PC-9 (cell line): Measurements from ENCODE around the gene KRT222. TPM values are rescaled to one million over a fixed set of nuclear protein-coding genes. Genes with fewer than 3 reads are reported as not detected.

Experiments
- BruUV-seq: library from RNA; stranded (reverse); fragments of 400-500 nt; replicated peaks from 2 replicates; lab custom pipeline; 2021; lab: Mats Ljungman, UMichigan
- CTCF ChIA-PET: fragments of 300-600 bp; sonication (Branson Sonifier 250); formaldehyde crosslinking; loops from one replicate; lab custom pipeline; 2022; ENCODE audit warnings: antibody characterized with exemption; lab: Charles Lee
- POLR2A ChIA-PET: fragments of 300-600 bp; sonication (Branson Sonifier 250); formaldehyde crosslinking; loops from one replicate; lab custom pipeline; 2022; ENCODE audit warnings: antibody characterized with exemption; ENCODE audit not compliant: unreplicated experiment; lab: Charles Lee
- DNase-seq, 2 experiments: peaks; one replicate each; pipeline versions ENCODE4 v3.0.0 to v3.0.0-alpha.2; 2015 to 2022; ENCODE audit warnings: mixed read lengths in 1 of 2
- H2AFZ ChIP-seq: fragments of 200-600 bp; sonication (generic); 2 replicates; pipeline ENCODE4 v1.8.1; 2017; ENCODE audit warnings: antibody characterized with exemption
- H3F3A ChIP-seq: fragments of 200-600 bp; sonication (generic); 2 replicates; pipeline ENCODE4 v1.8.1; 2017; ENCODE audit warnings: antibody characterized with exemption, mild to moderate bottlenecking, low read depth; ENCODE audit not compliant: insufficient read depth
- H3K27ac ChIP-seq: fragments of 200-600 bp; sonication (generic); 2 replicates; pipeline ENCODE4 v1.6.1; 2016; ENCODE audit warnings: mixed run types
- H3K27me3 ChIP-seq: fragments of 200-600 bp; sonication (generic); 2 replicates; pipeline ENCODE4 v1.6.1; 2016; ENCODE audit warnings: low read depth, mixed run types; ENCODE audit not compliant: insufficient read depth
- H3K36me3 ChIP-seq: fragments of 200-600 bp; sonication (generic); 2 replicates; pipeline ENCODE4 v1.6.1; 2016; ENCODE audit warnings: low read depth, mixed run types
- H3K4me1 ChIP-seq: fragments of 200-600 bp; sonication (generic); replicated peaks from 2 replicates; pipeline ENCODE4 v1.6.1; 2016; ENCODE audit warnings: mixed run types; ENCODE audit not compliant: insufficient read depth
- H3K4me2 ChIP-seq: fragments of 200-600 bp; sonication (generic); 2 replicates; pipeline ENCODE4 v1.6.1; 2017; ENCODE audit warnings: mixed run types
- H3K4me3 ChIP-seq: fragments of 200-600 bp; sonication (generic); 2 replicates; pipeline ENCODE4 v1.6.1; 2016; ENCODE audit warnings: mixed run types
- H3K79me2 ChIP-seq: fragments of 200-600 bp; sonication (generic); 2 replicates; pipeline ENCODE4 v1.6.1; 2017; ENCODE audit warnings: low read depth, mixed run types
- H3K9me2 ChIP-seq: fragments of 200-600 bp; sonication (generic); 2 replicates; pipeline ENCODE4 v1.8.1; 2017; ENCODE audit warnings: mild to moderate bottlenecking; ENCODE audit not compliant: insufficient read depth
- H3K9me3 ChIP-seq: fragments of 200-600 bp; sonication (generic); 2 replicates; pipeline ENCODE4 v1.8.1; 2016; ENCODE audit warnings: low read depth; ENCODE audit not compliant: insufficient read depth
- H4K20me1 ChIP-seq: fragments of 200-600 bp; sonication (generic); 2 replicates; pipeline ENCODE4 v1.8.1; 2017; ENCODE audit not compliant: insufficient read depth
- EZH2 ChIP-seq: fragments of 200-600 bp; sonication (generic); IDR thresholded peaks from 2 replicates; pipeline ENCODE4 v1.8.0; 2017; ENCODE audit warnings: antibody characterized with exemption, low read depth
- intact Hi-C: fragments of 100-400 bp; cut with micrococcal nuclease; formaldehyde crosslinking; loops from one replicate; pipeline ENCODE4 v1.10.0; 2022; ENCODE audit not compliant: unreplicated experiment
- total RNA-seq: library from RNA; stranded (reverse); gene quantifications from 2 replicates; pipeline ENCODE4 v1.2.3, GENCODE V29; 2021
- TF ChIP-seq, protein P1 (sequence below): fragments of 200-600 bp; sonication (generic); conservative IDR thresholded peaks from 2 replicates; pipeline ENCODE4 v1.6.1; 2017; ENCODE audit warnings: mixed run types, antibody characterized with exemption, mild to moderate bottlenecking, moderate library complexity

Gene KRT222
- total RNA-seq, 1 experiment from 2014 or later = not detected

DNA sequence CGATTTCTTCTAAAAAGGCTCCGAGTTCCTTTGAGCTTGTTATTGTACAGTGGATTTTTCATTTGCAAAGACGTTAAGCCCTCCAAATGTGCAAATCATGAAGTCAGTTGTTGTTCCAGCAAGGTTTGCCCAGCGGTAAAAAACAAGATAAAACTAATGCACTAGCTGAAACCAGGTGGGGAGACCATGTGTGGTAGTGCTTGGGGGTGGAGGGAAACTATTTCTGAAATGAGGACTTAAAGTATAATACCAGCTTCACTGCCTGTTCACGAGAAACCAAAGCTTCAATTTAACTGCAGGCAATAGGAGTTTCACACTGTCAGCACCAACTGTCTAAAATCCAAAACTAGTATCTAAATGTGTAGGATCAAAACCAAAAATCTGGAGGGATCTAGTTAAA, 39.7 kb downstream of the KRT222 start:
- no peaks in the 10 kb centered on the region for H3K79me2 ChIP-seq
- intact Hi-C loops = no loop called here
- no peak overlapping the region for H3K4me2 ChIP-seq
- peaks cover 8% of the 10 kb centered on the region; the same call in 1 of the 2 replicates for H3K9me2 ChIP-seq
- H3K27me3 ChIP-seq = no peaks in the 10 kb centered on the region
- H3K36me3 ChIP-seq = 0 out of 2 replicates have a peak, but pooled peaks cover 10% of the 10 kb centered on the region
- DNase-seq = no peak
- H3K27ac ChIP-seq = no peak overlapping the region
- H4K20me1 ChIP-seq = no peaks in the 10 kb centered on the region
- no peaks in the 10 kb centered on the region for H3K4me1 ChIP-seq
- no peaks in the 10 kb centered on the region for H3F3A ChIP-seq
- TF ChIP-seq, protein P1, sequence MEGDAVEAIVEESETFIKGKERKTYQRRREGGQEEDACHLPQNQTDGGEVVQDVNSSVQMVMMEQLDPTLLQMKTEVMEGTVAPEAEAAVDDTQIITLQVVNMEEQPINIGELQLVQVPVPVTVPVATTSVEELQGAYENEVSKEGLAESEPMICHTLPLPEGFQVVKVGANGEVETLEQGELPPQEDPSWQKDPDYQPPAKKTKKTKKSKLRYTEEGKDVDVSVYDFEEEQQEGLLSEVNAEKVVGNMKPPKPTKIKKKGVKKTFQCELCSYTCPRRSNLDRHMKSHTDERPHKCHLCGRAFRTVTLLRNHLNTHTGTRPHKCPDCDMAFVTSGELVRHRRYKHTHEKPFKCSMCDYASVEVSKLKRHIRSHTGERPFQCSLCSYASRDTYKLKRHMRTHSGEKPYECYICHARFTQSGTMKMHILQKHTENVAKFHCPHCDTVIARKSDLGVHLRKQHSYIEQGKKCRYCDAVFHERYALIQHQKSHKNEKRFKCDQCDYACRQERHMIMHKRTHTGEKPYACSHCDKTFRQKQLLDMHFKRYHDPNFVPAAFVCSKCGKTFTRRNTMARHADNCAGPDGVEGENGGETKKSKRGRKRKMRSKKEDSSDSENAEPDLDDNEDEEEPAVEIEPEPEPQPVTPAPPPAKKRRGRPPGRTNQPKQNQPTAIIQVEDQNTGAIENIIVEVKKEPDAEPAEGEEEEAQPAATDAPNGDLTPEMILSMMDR = no peak
- no peak for TF ChIP-seq EZH2
- ChIA-PET POLR2A (interaction anchor here (0.6 to 0.7 kb wide), 4 partner anchors 40 to 935 kb away, joined by 3 to 6 read pairs (median 4); partner anchors contain the start of gene KRT222), CTCF (interaction anchor here (1.1 kb wide), 1 partner anchor 10 kb away, joined by 3 read pairs; no protein-coding TSS in a partner anchor)
- no peak overlapping the region for H3K4me3 ChIP-seq
- no peaks in the 10 kb centered on the region for H3K9me3 ChIP-seq
- no peak overlapping the region for H2AFZ ChIP-seq
- BruUV-seq = no TSS peak

DNA sequence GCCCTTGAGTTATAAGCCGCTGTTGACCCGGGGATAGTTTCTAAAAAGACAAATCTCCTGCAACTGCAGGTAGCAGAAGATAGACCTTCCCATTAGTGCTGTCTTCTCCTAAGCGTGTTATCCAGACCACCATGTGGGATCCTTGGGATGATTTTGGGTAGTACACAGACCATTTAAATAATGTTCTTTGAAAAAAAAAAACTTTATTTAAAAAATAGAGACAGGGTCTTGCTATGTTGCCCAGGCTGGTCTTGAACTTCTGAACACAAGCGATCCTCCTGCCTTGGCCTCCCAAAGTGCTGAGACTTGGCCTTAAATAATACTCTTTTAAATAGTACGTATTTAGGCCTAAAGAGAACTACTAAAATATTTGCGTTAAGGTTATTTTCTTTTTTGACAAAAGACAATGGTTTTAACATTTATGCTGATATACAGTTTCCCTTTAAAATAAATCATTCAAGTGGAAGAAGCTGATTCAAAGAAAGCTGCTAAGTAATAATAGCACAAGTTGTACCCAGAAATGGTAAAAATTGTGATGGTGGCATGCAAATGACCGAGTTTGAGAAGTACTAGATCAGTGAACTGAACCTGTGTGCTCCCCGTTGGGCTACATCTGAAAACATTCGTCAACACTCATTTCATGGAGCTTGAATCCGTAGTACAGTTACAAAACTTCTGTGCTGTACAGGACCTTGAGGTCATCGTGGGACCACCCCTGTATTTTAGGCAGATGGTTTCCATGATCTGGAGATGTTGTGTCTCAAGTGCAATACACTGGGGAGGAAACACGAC, 41.4 kb downstream of the KRT222 start:
- Histone ChIP-seq H3K79me2 (no peaks in the 10 kb centered on the region), H3K4me1 (no peaks in the 10 kb centered on the region), H4K20me1 (no peaks in the 10 kb centered on the region), H3K4me3 (no peak overlapping the region), H3F3A (no peaks in the 10 kb centered on the region), H2AFZ (no peak overlapping the region), H3K27me3 (no peaks in the 10 kb centered on the region), H3K36me3 (0 out of 2 replicates have a peak, but pooled peaks cover 6% of the 10 kb centered on the region), H3K9me2 (peaks cover 8% of the 10 kb centered on the region; the same call in 1 of the 2 replicates), H3K9me3 (no peaks in the 10 kb centered on the region), H3K27ac (no peak overlapping the region), H3K4me2 (no peak overlapping the region)
- no TSS peak for BruUV-seq
- TF ChIP-seq, protein P1 = no peak
- CTCF ChIA-PET = no interaction called here
- POLR2A ChIA-PET = no interaction called here
- no peak for DNase-seq
- intact Hi-C loops = no loop called here

DNA sequence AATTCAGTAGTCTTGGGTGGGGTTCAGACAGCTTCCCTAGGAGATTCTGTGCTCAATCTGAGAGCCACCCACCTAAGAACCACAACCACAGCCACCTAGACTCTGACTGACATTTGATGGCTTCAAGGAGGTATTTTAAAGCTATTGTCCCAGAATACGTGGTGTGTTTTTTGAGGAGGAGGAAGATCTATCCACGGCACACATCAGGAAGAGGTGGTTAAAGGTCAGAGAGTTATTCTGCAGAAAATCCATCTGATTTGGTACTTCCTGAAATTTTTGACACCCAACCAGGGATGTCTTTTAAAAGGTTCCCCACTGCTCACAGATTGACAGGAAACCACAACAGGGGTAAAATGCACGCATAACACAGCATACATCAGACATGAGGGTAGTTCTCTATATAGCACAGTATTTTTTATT, 42.5 kb downstream of the KRT222 start:
- H3K9me2 ChIP-seq = peaks cover 8% of the 10 kb centered on the region; the same call in 1 of the 2 replicates
- H2AFZ ChIP-seq = no peak overlapping the region
- TF ChIP-seq, protein P1 = no peak
- no peak for TF ChIP-seq EZH2
- peaks cover 9% of the 10 kb centered on the region for H3F3A ChIP-seq
- H3K79me2 ChIP-seq = no peaks in the 10 kb centered on the region
- BruUV-seq = no TSS peak
- peaks cover 5% of the 10 kb centered on the region for H3K4me1 ChIP-seq
- no peak overlapping the region for H3K27ac ChIP-seq
- no peak for DNase-seq
- H3K9me3 ChIP-seq = no peaks in the 10 kb centered on the region
- CTCF ChIA-PET = no interaction called here
- no peak overlapping the region for H3K4me3 ChIP-seq
- no peaks in the 10 kb centered on the region for H4K20me1 ChIP-seq
- intact Hi-C loops = no loop called here
- H3K27me3 ChIP-seq = no peaks in the 10 kb centered on the region
- H3K36me3 ChIP-seq = no peaks in the 10 kb centered on the region
- H3K4me2 ChIP-seq = no peak overlapping the region
- POLR2A ChIA-PET = no interaction called here
